ENCODE measurements around the gene TRMU. TPM values are rescaled to one million over a fixed set of nuclear protein-coding genes. Genes with fewer than 3 reads are reported as not detected.
"Not testable (repeated sequence)": the region's sequence is repeated elsewhere in the genome, so short reads cannot be mapped to it uniquely, and the experiment has no call there.

The TRMU gene
- total RNA-seq, 1 donor from 2014 or later, result 38.2 TPM

GRCh38 chr22:46303347-46303965, 32.1 kb upstream of the TRMU start:
- Mint-ChIP-seq H3K4me1 (ENCODE audit: unreplicated experiment) (peaks cover 38% of the 10 kb centered on the region), H3K36me3 (ENCODE audit: unreplicated experiment) (no peaks in the 10 kb centered on the region), H3K9me3 (ENCODE audit: unreplicated experiment) (no peaks in the 10 kb centered on the region), H3K27me3 (ENCODE audit: unreplicated experiment) (no peaks in the 10 kb centered on the region), H3K4me3 (ENCODE audit: unreplicated experiment) (no peak overlapping the region), H3K27ac (ENCODE audit: unreplicated experiment) (peak overlapping the region; percentile 52)
- no peak for TF ChIP-seq CTCF (IDR thresholded peaks at IDR 0.05)
- no peak for DNase-seq (ENCODE audit: extremely low spot score, unreplicated experiment)

- DNase-seq (ENCODE audit: extremely low spot score, unreplicated experiment), result no peak
- Mint-ChIP-seq H3K4me1 (ENCODE audit: unreplicated experiment) (peaks cover 20% of the 10 kb centered on the region), H3K27me3 (ENCODE audit: unreplicated experiment) (no peaks in the 10 kb centered on the region), H3K36me3 (ENCODE audit: unreplicated experiment) (no peaks in the 10 kb centered on the region), H3K4me3 (ENCODE audit: unreplicated experiment) (no peak overlapping the region), H3K27ac (ENCODE audit: unreplicated experiment) (peak overlapping the region; percentile 57), H3K9me3 (ENCODE audit: unreplicated experiment) (no peaks in the 10 kb centered on the region)
- TF ChIP-seq CTCF (IDR thresholded peaks at IDR 0.05), result no peak
Measured at GRCh38 chr22:46308283-46308988, 27.1 kb upstream of the TRMU start.

- no peak overlapping the region for H3K27ac Mint-ChIP-seq (ENCODE audit: unreplicated experiment)
- DNase-seq (ENCODE audit: extremely low spot score, unreplicated experiment), result no peak
- no peaks in the 10 kb centered on the region for H3K27me3 Mint-ChIP-seq (ENCODE audit: unreplicated experiment)
- no peaks in the 10 kb centered on the region for H3K36me3 Mint-ChIP-seq (ENCODE audit: unreplicated experiment)
- TF ChIP-seq CTCF (IDR thresholded peaks at IDR 0.05), result no peak
- H3K4me3 Mint-ChIP-seq (ENCODE audit: unreplicated experiment), result no peak overlapping the region
- H3K4me1 Mint-ChIP-seq (ENCODE audit: unreplicated experiment), result peaks cover 10% of the 10 kb centered on the region
- H3K9me3 Mint-ChIP-seq (ENCODE audit: unreplicated experiment), result no peaks in the 10 kb centered on the region
Measured at GRCh38 chr22:46309526-46310085, 25.9 kb upstream of the TRMU start.

GRCh38 chr22:46312056-46312455, 23.5 kb upstream of the TRMU start:
- no peak for TF ChIP-seq CTCF (IDR thresholded peaks at IDR 0.05)
- peaks cover 10% of the 10 kb centered on the region for H3K4me1 Mint-ChIP-seq (ENCODE audit: unreplicated experiment)

GRCh38 chr22:46312848-46313247, 22.7 kb upstream of the TRMU start:
- DNase-seq (ENCODE audit: extremely low spot score, unreplicated experiment); H3K9me3 Mint-ChIP-seq (ENCODE audit: unreplicated experiment); H3K4me3 Mint-ChIP-seq (ENCODE audit: unreplicated experiment); H3K4me1 Mint-ChIP-seq (ENCODE audit: unreplicated experiment); H3K27me3 Mint-ChIP-seq (ENCODE audit: unreplicated experiment); H3K36me3 Mint-ChIP-seq (ENCODE audit: unreplicated experiment); H3K27ac Mint-ChIP-seq (ENCODE audit: unreplicated experiment): not testable (repeated sequence)

More at GRCh38 chr22:46312056-46312455, 23.5 kb upstream of the TRMU start:
- no peak for DNase-seq (ENCODE audit: extremely low spot score, unreplicated experiment)
- H3K27me3 Mint-ChIP-seq (ENCODE audit: unreplicated experiment), result no peaks in the 10 kb centered on the region
- H3K4me3 Mint-ChIP-seq (ENCODE audit: unreplicated experiment), result no peak overlapping the region
- H3K9me3 Mint-ChIP-seq (ENCODE audit: unreplicated experiment), result no peaks in the 10 kb centered on the region
- no peaks in the 10 kb centered on the region for H3K36me3 Mint-ChIP-seq (ENCODE audit: unreplicated experiment)
- no peak overlapping the region for H3K27ac Mint-ChIP-seq (ENCODE audit: unreplicated experiment)

Measured in osteocyte (in vitro differentiated cells).